Measurements from ENCODE around the gene GNAS. TPM values are rescaled to one million over a fixed set of nuclear protein-coding genes. Genes with fewer than 3 reads are reported as not detected.

The GNAS gene
- total and polyA plus RNA-seq, 10 of the 15 experiments (the other 5 are each of a cell fraction or from before 2014, with no cell fraction given): 209 to 950 (median 394) TPM

GRCh38 chr20:58888521-58889333 lies 36.2 kb downstream of the GNAS start (continued):
- peak; percentile 97 for TF ChIP-seq KLF5 (IDR thresholded peaks at IDR 0.05; ENCODE audit: partially characterized antibody)
- TF ChIP-seq MEF2B (IDR thresholded peaks at IDR 0.05; ENCODE audit: partially characterized antibody, poor library complexity, severe bottlenecking): no peak
- peak; percentile 69 for TF ChIP-seq ZNF687 (IDR thresholded peaks at IDR 0.05)
- peak; percentile 98 for TF ChIP-seq CREB1 (IDR thresholded peaks at IDR 0.05; ENCODE audit: low read depth)
- TF ChIP-seq RCOR1 (conservative IDR thresholded peaks at IDR 0.05; ENCODE audit: low read depth, low read length): no peak
- no peak for TF ChIP-seq FOS (IDR thresholded peaks at IDR 0.05; ENCODE audit: borderline replicate concordance, extremely low read depth, insufficient read length)
- no peak for TF ChIP-seq ETV6 (conservative IDR thresholded peaks at IDR 0.05 in 1 of 2, IDR thresholded peaks at IDR 0.05 in 1 of 2; ENCODE audit: borderline replicate concordance in 1 of 2, low read depth in 1 of 2)
- TF ChIP-seq EED (IDR thresholded peaks at IDR 0.05; ENCODE audit: low read depth): no peak
- TF ChIP-seq MTA2 (IDR thresholded peaks at IDR 0.05; ENCODE audit: low read depth): no peak
- TF ChIP-seq NFYA (IDR thresholded peaks at IDR 0.05; ENCODE audit: borderline replicate concordance, low read depth, low read length): no peak
- peak; percentile 99 for TF ChIP-seq POLR2A (IDR thresholded peaks at IDR 0.05; ENCODE audit: low read depth, low read length)
- TF ChIP-seq RAD51 (IDR thresholded peaks at IDR 0.05): no peak
- TF ChIP-seq IKZF1 (conservative IDR thresholded peaks at IDR 0.05): peak; percentile 64
- TF ChIP-seq ZZZ3 (IDR thresholded peaks at IDR 0.05; ENCODE audit: control insufficient read depth, insufficient read length, low read depth): no peak
- no peak for TF ChIP-seq RAD21 (IDR thresholded peaks at IDR 0.05; ENCODE audit: insufficient read depth, low read depth, low read length)
- peak in 1 of 2 experiments; percentile 24; a peak in 1 of 3 replicates for TF ChIP-seq EGR1 (IDR thresholded peaks at IDR 0.05; ENCODE audit: borderline replicate concordance in 1 of 2, low read depth in 2 of 2, low read length in 2 of 2)
- TF ChIP-seq ATF2 (IDR thresholded peaks at IDR 0.05; ENCODE audit: low read length): no peak
- no peak for TF ChIP-seq IRF4 (IDR thresholded peaks at IDR 0.05; ENCODE audit: low read depth, low read length)
- TF ChIP-seq RFX5 (IDR thresholded peaks at IDR 0.05; ENCODE audit: low read depth, low read length): no peak
- peak; percentile 64 for TF ChIP-seq HCFC1 (IDR thresholded peaks at IDR 0.05; ENCODE audit: low read length)
- peak in 1 of 2 experiments; percentile 84; a peak in 2 of 4 replicates for TF ChIP-seq SRF (IDR thresholded peaks at IDR 0.05; ENCODE audit: low read depth in 2 of 2, low read length in 2 of 2)
- TF ChIP-seq YBX1 (IDR thresholded peaks at IDR 0.05): no peak
- TF ChIP-seq LARP7 (IDR thresholded peaks at IDR 0.05): peak; percentile 83
- no peak for TF ChIP-seq KDM1A (IDR thresholded peaks at IDR 0.05; ENCODE audit: borderline replicate concordance)
- no peak for TF ChIP-seq SPI1 (IDR thresholded peaks at IDR 0.05; ENCODE audit: borderline replicate concordance, insufficient read depth, low read depth, low read length)
